Stimulated activated CD8-positive, alpha-beta memory T cell treated with anti-CD3 and anti-CD28 coated beads, Interleukin-4, amount 100 ng/mL, for 4 hours (primary cell): ENCODE measurements around the gene TANC1.
"Not testable (repeated sequence)": the region's sequence is repeated elsewhere in the genome, so short reads cannot be mapped to it uniquely, and the experiment has no call there.

Experiments used
- DNase-seq, 2 donors: peaks; one replicate each; pipeline ENCODE4 v3.0.0-alpha.2; 2020; ENCODE audit warnings: low read depth in 2 of 2, low spot score in 1 of 2

TANC1 gene

DNA sequence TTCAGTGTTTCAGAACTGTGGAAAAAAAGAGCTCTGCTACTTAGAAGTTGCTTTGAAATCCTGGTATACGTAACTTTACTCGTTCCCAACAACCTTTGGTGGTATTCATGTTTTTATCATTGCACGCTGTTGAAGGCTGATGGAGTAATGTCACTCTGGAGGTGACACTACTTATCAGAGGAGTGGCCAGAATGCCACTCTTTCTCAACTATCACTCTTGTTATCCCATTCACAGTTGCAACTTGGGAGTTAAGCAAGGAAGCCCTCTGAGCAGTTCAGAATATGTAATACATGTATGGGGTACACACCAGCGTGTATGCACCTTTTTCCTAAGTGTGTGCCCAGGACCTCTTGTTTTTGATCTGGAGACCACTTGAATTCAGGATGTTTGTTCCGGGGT is 53.6 kb downstream of the TANC1 start:
- no peak for DNase-seq

DNA sequence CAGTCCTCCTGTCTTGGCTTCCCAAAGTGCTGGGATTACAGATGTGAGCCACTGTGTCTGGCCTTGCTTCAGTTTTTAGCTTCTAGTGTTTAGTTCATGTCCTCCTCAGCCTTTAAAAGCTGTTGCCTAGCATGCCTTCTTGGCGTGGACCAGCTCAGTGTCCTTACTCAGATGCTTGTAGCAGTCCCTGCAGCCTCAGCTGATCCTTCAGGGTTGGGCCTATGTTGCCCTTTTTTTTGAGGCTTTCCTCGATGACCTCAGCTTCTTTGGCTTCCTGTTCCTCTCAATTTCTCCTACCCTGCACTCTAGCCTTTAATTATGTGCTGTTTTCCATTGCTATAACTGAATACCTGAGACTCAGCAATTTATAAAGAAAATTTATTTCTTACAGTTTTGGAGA is 57.7 kb downstream of the TANC1 start:
- no peak for DNase-seq

DNA sequence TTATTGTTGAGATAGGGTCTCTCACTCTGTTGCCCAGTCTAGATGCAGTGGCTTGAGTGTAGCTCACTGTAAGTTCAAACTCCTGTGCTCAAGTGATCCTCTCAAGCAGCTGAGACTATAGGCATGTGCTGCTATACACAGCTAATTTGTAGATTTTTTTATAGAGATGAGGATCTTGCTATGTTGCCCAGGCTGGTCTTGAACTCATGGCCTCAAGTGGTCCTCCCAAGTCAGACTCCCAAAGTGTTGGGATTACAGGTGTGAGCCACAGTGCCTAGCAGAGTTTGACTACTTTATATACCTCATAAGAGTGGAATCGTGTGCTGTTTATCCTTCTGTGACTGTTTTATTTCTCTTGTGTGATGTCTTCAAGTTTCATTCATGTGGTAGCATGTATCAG is 60.3 kb downstream of the TANC1 start:
- no peak for DNase-seq

DNA sequence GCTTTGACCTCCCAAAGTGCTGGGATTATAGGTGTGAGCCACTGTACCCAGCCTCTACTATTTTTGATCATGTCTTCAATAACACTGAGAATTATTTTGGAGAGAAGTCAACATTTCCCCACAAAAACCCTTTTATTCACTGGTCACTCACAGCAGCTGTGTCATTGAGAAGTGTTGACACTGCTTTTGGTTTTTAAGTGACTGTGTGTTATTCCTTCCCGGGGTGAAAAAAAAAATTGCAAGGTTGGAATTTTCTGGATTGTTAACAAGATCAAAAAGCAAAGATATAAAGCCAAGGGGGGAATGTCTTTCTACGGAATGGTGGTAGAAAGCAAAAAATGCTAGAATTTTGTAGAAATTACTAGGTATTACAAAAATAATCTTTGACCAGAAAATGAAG is 61.5 kb downstream of the TANC1 start:
- no peak for DNase-seq

DNA sequence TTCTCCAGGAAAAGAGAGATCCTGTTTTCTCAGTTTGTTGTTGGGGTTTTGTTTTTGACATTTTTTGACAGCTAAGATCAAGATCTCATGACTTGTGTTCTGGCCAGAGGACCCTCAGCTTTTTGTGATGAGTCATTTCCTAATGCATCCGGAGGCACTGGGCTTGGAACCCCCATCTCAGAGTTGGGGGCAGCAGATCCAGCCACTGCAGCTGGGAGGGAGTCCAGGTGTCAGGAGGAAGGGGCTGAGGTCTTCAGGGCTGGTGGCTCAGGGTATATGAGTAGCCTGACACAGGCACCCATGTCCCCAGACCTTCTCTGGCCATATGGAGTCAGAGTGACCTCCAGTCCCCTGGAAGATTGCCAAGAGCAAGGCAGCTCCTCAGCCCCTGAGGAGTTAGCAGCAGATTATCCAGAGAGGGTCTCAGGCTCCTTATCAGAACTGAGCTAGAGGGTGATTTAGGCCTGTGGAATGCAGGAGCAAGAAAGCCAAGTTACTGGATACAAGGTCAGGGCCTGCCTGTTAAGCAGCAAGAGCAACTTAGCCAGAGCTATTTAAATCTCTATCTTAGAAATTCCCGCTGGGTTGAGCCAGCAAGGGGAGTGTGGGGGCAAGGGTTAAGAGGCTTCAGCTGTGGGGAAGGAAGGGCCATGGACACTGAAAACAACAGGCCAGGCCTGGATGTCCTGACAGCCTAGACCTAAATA is 62.4 kb downstream of the TANC1 start:
- no peak for DNase-seq

DNA sequence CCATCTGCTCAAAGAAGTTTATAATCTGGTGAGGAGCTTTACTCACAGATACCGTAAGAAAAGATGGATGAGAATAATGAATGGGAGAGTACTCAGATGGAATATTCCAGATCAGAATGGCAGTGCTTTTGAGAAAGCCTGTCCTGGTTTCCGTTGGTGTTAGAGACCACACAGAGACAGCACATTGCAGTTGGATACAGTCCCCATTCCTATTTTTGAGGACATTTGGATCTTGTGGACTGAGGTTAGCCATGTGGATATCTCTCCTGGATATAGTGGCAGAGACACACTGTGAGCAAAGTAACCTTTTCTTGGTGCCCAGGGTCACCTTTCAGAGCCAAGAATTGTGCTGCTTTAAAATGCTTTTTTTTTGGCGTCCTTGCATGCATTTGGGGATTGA is 63.7 kb downstream of the TANC1 start:
- DNase-seq = no peak

DNA sequence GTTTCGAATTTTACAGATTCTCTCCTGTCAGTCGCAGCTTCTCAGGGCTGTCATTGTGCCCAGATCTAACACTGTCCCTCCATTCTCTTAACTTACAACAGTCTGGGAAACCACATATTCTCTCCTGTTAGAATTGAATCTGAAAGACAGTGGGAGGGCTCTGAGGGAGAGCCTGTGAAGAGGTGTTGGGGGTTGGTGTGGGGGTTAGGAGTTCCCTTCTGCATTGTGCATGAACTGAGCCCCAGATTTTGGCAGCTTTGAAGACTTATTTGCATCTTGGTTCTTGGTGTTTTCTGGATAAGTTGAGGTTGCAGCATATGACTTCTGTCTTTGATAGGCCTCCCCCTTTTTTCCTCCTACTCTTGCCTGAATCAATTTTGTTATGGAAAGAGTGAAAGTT is 64.1 kb downstream of the TANC1 start:
- no peak for DNase-seq

DNA sequence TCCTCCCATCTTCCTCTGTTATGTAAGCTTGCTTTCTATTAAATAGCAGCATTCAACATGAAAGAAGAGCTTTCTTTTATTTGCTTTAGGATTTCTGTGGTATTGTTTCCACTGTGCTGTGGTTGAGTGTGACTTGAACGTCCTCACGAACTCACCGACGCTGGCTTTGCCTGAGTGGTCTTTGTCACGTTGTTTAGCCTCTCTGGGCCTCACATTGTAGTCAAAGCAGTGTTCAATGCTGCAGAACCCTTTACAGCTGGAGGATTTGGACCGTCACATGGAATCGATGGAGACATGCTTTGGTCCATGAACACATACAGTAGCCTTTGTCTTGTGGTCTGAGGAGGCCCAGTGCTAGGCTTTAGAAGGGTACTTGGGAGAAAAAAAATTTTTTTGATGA is 66.3 kb downstream of the TANC1 start:
- no peak for DNase-seq

DNA sequence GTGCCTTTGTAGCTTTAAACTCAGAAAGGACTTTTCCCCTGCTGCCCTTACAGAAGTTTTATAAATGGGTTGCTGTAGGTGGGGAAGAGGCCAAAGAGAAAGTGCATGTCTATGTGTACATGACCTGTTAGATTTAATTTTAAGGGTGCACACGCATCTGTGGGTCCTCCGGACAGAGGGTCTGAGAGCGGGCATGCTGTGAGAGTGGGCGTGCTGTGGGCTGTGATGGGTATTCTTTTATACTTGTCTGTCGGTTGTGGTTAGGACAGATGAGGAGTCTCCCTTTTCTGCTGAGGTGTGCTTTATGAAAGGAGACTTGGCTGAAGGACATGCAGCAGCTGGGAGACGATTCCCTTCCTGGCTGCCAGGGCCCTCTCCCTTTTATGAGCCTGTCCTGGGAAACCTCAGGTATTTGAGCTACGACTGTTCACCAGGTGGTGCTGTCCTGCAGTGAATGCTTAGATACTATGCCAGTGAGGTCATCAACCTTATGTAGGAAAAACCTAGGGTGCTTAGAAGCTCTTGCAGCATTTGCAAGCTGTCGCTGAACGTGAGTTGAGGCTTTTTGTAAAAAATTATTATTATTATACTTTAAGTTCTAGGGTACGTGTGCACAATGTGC is 67.5 kb downstream of the TANC1 start:
- DNase-seq = no peak

DNA sequence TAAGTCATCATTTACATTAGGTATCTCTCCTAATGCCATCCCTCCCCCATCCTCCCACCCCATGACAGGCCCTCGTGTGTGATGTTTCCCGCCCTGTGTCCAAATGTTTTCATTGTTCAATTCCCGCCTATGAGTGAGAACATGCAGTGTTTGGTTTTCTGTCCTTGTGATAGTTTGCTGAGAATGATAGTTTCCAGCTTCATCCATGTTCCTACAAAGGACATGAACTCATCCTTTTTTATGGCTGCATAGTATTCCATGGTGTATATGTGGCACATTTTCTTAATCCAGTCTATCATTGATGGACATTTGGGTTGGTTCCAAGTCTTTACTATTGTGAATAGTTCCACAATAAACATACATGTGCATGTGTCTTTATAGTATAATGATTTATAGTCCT is 68.0 kb downstream of the TANC1 start:
- not testable (repeated sequence) for DNase-seq

DNA sequence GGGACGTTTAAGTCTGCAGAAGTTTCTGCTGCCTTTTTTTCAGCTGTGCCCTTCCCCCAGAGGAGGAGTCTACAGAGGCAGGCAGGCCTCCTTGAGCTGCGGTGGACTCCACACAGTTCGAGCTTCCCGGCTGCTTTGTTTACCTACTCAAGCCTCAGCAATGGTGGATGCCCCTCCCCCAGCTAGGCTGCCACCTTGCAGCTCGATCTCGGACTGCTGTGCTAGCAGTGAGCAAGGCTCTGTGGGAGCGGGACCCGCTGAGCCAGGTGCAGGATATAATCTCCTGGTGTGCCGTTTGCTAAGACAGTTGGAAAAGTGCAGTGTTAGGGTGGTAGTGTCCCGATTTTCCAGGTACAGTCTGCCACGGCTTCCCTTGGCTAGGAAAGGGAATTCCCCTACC is 72.9 kb downstream of the TANC1 start:
- not testable (repeated sequence) for DNase-seq

DNA sequence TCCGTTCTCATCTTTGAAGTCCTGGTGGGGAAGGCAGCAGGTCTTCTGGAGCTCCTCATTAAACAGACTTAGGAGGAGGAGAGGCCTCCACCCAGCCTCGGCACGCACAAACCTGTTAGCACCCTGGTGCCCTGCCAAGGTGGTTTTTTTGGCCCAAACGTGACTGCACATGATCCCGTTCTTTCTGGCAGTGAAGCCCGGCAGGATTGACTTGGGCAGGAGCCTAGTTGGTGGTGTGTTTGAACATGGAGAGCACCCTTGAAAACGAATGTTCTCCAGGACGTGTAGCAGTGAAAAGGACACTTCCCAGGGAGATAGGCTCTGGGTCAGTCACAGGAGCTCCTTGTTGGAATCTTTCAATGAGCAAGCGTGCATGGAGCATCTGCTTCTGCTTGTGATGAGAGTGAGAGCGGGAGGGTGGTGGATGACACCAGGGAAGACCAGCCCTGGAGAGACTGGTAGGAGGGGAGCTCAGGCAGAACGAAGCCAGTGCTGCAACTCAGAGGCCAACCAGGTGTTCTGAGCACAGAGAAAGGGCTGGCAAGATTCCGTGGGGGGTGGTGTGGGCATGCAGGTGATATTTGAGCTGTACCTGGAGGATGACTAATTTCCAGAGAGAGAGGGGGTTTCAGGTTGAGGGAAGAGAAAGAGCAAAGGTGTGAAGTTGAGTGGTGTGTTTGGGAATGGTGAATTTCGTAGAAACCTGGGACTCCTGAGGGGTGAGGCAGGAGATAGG is 73.8 kb downstream of the TANC1 start:
- DNase-seq = no peak

DNA sequence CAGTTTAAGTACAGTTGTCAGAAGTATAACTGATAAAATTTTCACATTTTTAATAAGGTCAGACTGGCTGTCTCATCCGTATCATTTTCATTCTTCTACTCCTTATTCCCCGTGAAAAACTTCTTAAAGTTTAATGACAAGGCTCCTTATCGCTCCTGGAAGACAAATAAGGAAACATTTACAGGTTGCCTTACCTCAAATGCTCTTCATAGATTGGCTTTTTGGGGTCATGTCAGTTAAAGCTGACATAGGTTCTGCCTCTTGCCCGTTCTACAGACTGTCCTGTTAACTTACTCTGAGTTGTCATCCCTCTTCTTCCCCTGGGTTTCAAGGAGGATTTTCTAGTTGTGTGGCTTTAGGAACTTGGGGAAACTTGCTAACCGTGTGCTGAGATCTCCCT is 75.3 kb downstream of the TANC1 start:
- DNase-seq = no peak

DNA sequence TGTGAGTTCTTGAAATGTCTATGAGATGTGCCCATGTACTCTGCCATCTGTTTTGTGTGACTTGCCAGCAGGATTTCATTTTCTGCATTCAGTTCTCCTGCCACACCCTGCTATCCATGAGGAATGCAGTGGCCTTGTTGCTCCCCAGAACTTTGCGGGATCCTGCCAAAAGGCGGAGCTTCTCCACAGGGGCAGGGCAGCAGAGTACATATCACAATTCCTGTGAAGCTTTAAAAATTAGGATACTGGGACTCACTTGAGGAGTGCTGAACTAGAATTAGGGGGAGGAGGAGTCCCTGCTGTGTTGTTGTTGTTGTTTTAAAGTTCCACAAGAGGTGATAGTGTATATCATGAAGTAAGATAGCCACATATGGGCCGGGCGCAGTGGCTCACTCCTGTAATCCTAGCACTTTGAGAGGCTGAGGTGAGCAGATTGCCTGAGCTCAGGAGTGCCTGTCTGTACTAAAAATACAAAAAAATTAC is 76.4 kb downstream of the TANC1 start:
- DNase-seq = no peak

DNA sequence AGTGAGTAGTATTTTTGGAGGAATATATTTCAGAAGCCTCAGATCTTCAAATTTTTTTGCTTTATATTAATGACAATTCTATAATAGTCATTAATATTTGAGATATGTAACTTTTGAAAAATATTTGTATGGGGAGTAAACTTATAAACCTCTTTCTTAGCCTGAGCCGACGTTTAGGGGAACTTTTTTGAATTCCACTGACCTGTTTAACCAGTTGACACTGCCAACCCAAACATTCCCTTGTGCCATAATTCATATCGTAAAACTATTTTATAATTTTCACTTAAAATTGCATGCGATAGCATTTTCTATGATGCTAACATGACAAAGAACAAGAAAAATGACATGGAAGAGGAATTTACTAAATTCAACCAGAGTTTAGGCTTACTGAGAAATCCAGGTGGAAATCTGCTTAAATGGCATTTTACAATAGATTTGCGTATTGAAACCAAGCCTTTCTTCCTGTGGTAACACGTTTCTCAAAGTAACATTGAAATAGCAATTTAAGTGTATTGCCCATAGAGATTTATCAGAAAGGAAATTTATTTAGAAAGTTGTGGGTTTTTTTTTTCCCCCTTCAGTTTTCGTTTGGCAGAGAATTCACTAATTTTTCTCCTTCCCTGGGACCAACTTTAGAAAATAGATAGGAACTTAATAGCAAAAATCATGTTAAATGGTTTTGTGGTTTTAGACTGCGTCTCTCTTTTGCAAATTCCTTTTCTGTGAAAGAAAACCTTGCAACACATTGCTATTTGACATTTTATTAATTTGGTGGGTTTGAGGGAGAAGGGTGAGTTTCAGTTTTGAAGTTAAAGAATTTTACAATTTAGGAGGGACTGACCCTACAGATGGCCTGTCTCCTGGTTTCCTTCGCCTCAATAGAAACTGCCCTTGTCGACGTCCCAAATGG is 77.4 kb downstream of the TANC1 start:
- no peak for DNase-seq

DNA sequence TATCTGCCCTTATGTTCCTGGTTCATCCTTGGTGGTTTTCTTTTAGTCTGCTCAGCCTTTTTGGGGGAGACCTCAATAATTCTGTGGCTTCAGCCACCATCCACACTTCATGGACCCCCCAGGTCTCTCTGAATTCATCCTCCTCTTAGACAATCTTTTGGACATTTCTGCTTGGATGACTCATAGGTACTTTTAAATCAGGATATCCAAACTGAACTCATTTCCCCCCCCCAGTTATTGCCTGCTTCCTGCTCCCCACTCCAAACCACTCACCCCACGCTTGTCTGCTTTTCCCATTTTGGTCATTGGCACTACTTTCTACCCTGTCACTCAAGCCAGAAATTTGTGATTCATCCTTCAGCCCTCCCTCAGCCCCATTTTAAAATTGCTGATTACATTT is 78.5 kb downstream of the TANC1 start:
- no peak for DNase-seq

DNA sequence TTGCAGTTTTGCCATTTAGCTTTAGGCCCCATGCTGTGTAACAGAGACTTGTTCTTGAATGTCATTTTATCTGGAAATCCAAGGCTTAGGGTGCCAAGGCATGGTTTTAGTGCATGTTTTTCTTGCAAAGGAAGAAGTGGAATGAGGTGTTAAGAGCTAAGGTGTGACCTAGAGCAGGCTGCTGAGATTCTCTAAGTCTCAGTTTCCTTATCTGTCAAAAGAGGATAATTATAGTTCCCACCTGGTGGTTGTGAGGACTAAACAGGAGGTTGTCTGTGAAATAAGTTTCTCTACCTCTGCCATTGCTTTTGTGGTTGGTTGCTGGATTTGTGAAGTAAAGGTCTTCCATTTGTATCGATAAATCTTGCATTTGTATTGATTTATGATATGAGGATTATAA is 82.0 kb downstream of the TANC1 start:
- no peak for DNase-seq

DNA sequence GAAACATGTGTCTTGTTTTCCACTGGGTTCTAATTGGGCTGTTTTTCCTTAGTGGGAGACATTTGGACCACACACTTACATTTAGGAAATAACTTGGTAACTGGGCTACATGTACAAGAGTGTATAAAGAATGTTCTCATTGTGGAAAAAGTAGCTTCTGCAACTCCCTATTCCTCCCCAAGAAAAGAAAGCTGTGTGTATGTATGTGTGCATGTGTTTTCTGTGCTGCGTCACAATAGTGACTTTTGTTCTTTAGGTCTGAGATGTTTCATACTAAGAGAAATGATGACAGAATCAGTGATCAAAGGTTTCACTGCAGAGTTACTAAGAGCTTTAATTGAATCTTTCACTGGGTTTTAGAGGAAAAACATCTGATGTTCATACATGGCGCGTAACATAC is 82.7 kb downstream of the TANC1 start:
- DNase-seq = no peak

DNA sequence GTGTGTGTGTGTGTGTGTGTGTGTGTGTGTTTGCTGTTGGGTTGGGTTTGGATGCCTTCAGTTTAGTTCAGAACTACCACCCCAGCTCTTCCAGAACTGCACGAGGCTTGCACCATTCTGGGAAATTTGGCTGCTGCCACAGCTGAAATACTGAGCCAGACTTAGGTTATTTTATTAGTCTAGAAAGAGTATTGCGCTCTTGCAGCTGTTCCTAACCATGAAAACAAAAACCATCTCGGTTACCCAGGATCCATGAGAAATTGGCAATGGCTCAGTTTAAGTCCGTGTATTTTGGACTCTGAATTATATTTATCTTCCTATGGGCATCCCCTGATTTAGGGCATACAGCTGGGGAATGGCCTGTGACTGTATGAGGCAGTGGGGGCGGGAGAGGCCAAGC is 83.2 kb downstream of the TANC1 start:
- DNase-seq = no peak

DNA sequence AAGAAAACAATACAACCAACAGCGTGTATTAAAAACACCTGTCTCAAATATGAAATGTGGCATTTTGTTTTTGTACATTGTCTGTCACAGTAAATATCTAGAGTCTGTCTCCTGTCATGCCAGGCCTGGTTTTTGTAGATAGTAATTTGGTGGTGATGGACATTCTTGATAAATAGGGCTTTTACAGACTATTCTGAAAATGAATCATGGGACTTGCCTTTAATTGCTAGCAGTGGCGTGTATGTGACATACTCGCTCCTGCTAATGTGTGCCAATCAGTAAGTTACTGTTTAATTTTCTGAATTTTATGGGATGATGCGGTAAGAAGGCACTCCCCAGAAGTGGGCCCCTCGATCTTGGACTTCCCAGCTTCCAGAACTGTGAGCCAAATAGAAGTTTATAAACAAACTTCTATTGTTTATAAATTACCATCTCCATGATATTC is 83.7 kb downstream of the TANC1 start:
- DNase-seq = no peak
